Breast epithelium (tissue), 3 donors: ENCODE measurements around the gene RNF126.

ENCODE experiments used
- CTCF ChIP-seq, 3 donors: fragments of 450-650 bp; IDR thresholded peaks; one replicate each; pipeline ENCODE4 v1.5.1; 2016 to 2017; ENCODE audit warnings: antibody characterized with exemption in 3 of 3, mild to moderate bottlenecking in 3 of 3, moderate library complexity in 3 of 3
- POLR2AphosphoS5 ChIP-seq, 3 donors: sonication (generic); formaldehyde crosslinking; IDR thresholded peaks; one replicate each; pipeline ENCODE4 v1.6.1; 2017; ENCODE audit warnings: antibody characterized with exemption in 3 of 3

DNA sequence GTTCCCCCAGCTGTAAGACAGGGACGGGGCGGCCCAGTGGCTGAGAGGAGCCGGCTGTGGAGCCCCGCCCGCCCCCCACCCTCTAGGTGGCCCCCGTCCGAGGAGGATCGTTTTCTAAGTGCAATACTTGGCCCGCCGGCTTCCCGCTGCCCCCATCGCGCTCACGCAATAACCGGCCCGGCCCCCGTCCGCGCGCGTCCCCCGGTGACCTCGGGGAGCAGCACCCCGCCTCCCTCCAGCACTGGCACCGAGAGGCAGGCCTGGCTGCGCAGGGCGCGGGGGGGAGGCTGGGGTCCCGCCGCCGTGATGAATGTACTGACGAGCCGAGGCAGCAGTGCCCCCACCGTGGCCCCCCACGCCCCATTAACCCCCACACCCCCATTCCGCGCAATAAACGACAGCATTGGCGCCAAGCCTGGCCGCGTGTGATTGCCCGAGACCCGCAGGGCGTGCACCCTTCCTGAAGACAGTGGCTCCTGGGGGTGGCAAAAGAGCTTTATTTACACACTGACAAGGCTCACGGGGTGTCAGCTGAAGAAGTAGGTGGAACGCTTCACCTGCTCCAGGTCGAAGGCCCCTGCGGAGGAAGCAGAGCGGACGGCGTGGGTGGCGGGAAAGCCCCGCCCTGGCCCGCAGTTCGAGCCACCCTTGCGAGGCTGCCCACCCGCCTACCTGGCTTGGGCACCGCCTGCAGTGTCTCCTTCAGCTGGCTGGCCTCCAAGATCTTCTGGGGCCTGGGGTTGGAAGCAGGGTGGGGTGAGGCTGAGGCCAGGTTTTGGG, 46.1 kb downstream of the RNF126 start:
- no peak for TF ChIP-seq CTCF (IDR thresholded peaks at IDR 0.05)
- no peak for TF ChIP-seq POLR2AphosphoS5 (IDR thresholded peaks at IDR 0.05)
